Sigmoid colon (tissue), 7 donors: ENCODE results near the gene NUP133. TPM values are rescaled to one million over a fixed set of nuclear protein-coding genes. Genes with fewer than 3 reads are reported as not detected.

Experiments used
- DNase-seq: peaks from one replicate; pipeline ENCODE4 v3.0.0-alpha.2; 2019
- H3K27ac ChIP-seq, 4 donors: fragments of 200-600 bp; sonication (generic); one replicate each; pipeline ENCODE4 v1.5.1; 2016 to 2019; ENCODE audit warnings: mild to moderate bottlenecking in 1 of 4
- H3K27me3 ChIP-seq, 3 donors: fragments of 200-600 bp; sonication (generic); one replicate each; pipeline ENCODE4 v1.5.1; 2019; ENCODE audit warnings: mild to moderate bottlenecking in 1 of 3
- H3K36me3 ChIP-seq, 4 donors: fragments of 200-600 bp; sonication (generic); one replicate each; pipeline ENCODE4 v1.5.1; 2016 to 2019
- H3K4me1 ChIP-seq, 4 donors: fragments of 200-600 bp; sonication (generic); one replicate each; pipeline ENCODE4 v1.5.1; 2017 to 2019
- H3K4me3 ChIP-seq, 4 donors: fragments of 200-600 bp; sonication (generic); one replicate each; pipeline ENCODE4 v1.5.1; 2017 to 2019; ENCODE audit warnings: mild to moderate bottlenecking in 2 of 4, moderate library complexity in 1 of 4
- H3K9me3 ChIP-seq, 4 donors: fragments of 200-600 bp in 3 of 4; sonication (generic) in 3 of 4; one replicate each; pipeline versions ENCODE4 v1.5.1 to v1.6.1; 2013 to 2019
- EP300 ChIP-seq, 4 donors: sonication (generic); formaldehyde crosslinking; IDR thresholded peaks; one replicate each; pipeline ENCODE4 v1.6.1; 2017; ENCODE audit warnings: antibody characterized with exemption in 4 of 4
- POLR2A ChIP-seq, 2 donors: fragments of 450-650 bp; IDR thresholded peaks; one replicate each; pipeline ENCODE4 v1.6.1; 2016; ENCODE audit warnings: antibody characterized with exemption in 2 of 2, mild to moderate bottlenecking in 2 of 2, moderate library complexity in 2 of 2
- POLR2AphosphoS5 ChIP-seq, 4 donors: sonication (generic); formaldehyde crosslinking; IDR thresholded peaks; one replicate each; pipeline ENCODE4 v1.6.1; 2017; ENCODE audit warnings: antibody characterized with exemption in 4 of 4
- WGBS, 2 donors: extraction: QIAGEN DNeasy Blood & Tissue Kit; methylation state at CpG; one replicate each; pipeline ENCODE4 v1.1.7; 2013; 5-methylcytosine and 5-hydroxymethylcytosine counted together
- intact Hi-C: fragments of 100-400 bp; cut with DNase I; formaldehyde crosslinking; loops from one replicate; pipeline ENCODE4 v1.15.1; 2023
- polyA plus RNA-seq, 3 donors: library from polyadenylated mRNA; stranded (reverse); fragments of 200-250 nt; gene quantifications; one replicate each; pipeline ENCODE4 v1.2.3, GENCODE V29; 2013
- total RNA-seq, 4 donors: library from RNA; depleted of rRNA; stranded (reverse); fragments of >200 nt; gene quantifications; one replicate each; pipeline ENCODE4 v1.1.0, GENCODE V29; 2016
- TF ChIP-seq, protein P1 (sequence below), 4 experiments: fragments of 450-650 bp in 3 of 4; fragments of 200-600 bp in 1 of 4; IDR thresholded peaks; one replicate each; pipeline ENCODE4 v1.5.1; 2016 to 2019; ENCODE audit warnings: antibody characterized with exemption in 4 of 4, mild to moderate bottlenecking in 3 of 4, moderate library complexity in 2 of 4
- donor health status: healthy with polysubstance abuse.
- donor health status: Bipolar disorder and iron deficiency.
- donor health status: healthy.

The NUP133 gene
- total and polyA plus RNA-seq, 7 donors, result 4.8 to 31.7 (median 23.7) TPM

DNA sequence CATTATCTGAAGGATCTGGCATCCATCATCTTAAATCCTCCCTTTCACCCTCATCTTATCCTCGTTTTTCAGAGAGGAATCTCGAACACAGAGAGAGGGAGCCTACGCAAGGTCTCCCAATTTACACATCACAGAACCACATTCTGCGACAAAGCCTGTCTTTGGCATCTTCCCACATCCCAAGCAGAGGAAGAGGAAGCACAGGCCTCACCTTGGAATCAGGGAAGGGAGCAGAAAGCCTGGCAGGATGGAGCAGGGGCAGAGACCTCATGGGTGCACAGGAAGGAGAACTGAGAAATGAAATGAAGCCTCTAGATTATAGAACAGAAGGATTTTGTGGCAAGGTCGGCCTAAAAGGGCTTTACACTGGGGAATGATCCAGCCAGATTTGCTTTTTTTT, 44.6 kb upstream of the NUP133 start:
- Histone ChIP-seq H3K27me3 (no peaks in the 10 kb centered on the region), H3K36me3 (peaks cover 0 to 10% (median 3%) of the 10 kb centered on the region in 4 donors), H3K9me3 (no peaks in the 10 kb centered on the region), H3K4me3 (no peak overlapping the region), H3K27ac (no peak overlapping the region), H3K4me1 (peaks cover 0 to 60% (median 45%) of the 10 kb centered on the region in 4 donors)
- WGBS, 2 donors, result 77 to 83% methylated on average over 5 of the region's 5 CpGs
- intact Hi-C loops, result no loop called here
- no peak for TF ChIP-seq EP300 (IDR thresholded peaks at IDR 0.05)
- TF ChIP-seq POLR2AphosphoS5 (IDR thresholded peaks at IDR 0.05), result no peak
- TF ChIP-seq, protein P1, sequence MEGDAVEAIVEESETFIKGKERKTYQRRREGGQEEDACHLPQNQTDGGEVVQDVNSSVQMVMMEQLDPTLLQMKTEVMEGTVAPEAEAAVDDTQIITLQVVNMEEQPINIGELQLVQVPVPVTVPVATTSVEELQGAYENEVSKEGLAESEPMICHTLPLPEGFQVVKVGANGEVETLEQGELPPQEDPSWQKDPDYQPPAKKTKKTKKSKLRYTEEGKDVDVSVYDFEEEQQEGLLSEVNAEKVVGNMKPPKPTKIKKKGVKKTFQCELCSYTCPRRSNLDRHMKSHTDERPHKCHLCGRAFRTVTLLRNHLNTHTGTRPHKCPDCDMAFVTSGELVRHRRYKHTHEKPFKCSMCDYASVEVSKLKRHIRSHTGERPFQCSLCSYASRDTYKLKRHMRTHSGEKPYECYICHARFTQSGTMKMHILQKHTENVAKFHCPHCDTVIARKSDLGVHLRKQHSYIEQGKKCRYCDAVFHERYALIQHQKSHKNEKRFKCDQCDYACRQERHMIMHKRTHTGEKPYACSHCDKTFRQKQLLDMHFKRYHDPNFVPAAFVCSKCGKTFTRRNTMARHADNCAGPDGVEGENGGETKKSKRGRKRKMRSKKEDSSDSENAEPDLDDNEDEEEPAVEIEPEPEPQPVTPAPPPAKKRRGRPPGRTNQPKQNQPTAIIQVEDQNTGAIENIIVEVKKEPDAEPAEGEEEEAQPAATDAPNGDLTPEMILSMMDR (IDR thresholded peaks at IDR 0.05), result no peak
- no peak for TF ChIP-seq POLR2A (IDR thresholded peaks at IDR 0.05)
- no peak for DNase-seq

DNA sequence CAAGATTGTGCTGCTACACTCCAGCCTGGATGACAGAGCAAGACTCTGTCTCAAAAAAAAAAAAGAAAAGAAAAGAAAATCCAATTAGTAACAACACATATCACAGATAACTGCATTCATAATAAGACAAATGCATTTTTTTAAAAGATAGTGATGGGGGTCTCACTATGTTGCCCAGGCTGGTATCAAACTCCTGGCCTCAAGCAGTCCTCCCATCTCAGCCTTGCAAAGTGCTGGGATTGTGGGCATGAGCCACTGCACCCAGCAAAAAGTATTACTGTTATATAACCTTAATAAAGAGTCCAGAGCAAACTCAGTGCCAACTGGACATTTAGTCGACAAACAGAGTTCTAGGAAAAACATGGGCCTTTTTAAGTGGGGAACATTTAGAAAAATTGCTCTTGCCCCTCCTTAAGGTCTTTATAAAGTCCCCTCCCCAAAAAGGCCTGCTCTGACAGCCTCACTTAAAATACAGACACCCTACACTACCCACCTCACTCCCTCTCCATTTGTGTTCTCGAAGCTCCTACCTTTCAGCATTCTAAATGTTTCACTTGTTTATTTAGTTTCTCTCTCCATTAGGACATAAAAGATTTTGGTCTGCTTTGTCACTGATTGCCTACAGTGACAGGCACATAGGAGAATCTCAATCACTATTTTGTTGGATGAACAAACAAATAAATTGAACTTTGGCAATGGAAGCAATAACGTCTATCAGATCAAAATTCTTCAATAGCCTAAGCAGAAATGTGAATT, 42.8 kb upstream of the NUP133 start:
- Histone ChIP-seq H3K4me1 (peaks cover 0 to 43% (median 29%) of the 10 kb centered on the region in 4 donors), H3K36me3 (peaks cover 8 to 28% (median 14%) of the 10 kb centered on the region in 4 donors)
- 67 to 76% methylated on average over 3 of the region's 3 CpGs for WGBS, 2 donors

DNA sequence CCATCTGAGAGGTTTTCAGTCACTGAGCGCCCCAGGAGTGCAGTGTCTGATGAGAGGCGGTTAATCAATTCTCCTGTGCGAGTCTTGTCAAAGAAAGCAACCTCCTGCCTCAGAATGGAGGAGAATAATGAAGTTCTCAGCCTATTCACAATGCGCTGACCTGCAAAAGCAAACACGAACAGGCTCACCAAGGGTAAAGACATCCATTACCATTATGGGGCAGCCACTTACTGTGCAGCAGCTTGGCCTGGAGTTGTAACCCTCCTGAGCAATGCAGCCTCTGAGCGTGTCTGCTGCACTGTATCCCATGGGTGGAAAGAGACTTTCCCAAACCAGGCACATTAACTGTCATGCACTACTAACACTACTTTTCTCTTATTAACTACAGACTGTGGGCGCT, 39.4 kb upstream of the NUP133 start:
- H3K9me3 ChIP-seq, result no peaks in the 10 kb centered on the region
- H3K4me1 ChIP-seq, result peaks cover 0 to 14% (median 12%) of the 10 kb centered on the region in 4 donors
- 96% methylated on average over 7 of the region's 7 CpGs for WGBS, 2 donors
- no peak for DNase-seq
- no peak overlapping the region for H3K27ac ChIP-seq
- H3K36me3 ChIP-seq, result peaks cover 13 to 57% (median 23%) of the 10 kb centered on the region in 4 donors
- TF ChIP-seq POLR2A (IDR thresholded peaks at IDR 0.05) (no peak), POLR2AphosphoS5 (IDR thresholded peaks at IDR 0.05) (no peak), EP300 (IDR thresholded peaks at IDR 0.05) (no peak)
- TF ChIP-seq, protein P1 (IDR thresholded peaks at IDR 0.05), result no peak
- intact Hi-C loops, result no loop called here
- no peaks in the 10 kb centered on the region for H3K27me3 ChIP-seq
- no peak overlapping the region for H3K4me3 ChIP-seq

More for the DNA sequence above, 42.8 kb upstream of the NUP133 start:
- H3K4me3 ChIP-seq, result no peak overlapping the region
- intact Hi-C loops, result no loop called here
- TF ChIP-seq POLR2AphosphoS5 (IDR thresholded peaks at IDR 0.05) (no peak), EP300 (IDR thresholded peaks at IDR 0.05) (no peak), POLR2A (IDR thresholded peaks at IDR 0.05) (no peak)
- TF ChIP-seq, protein P1 (IDR thresholded peaks at IDR 0.05), result no peak
- DNase-seq, result no peak
- peak overlapping the region in 3 of 4 donors; percentile 2 to 31 (median 22) for H3K27ac ChIP-seq
- H3K9me3 ChIP-seq, result no peaks in the 10 kb centered on the region
- H3K27me3 ChIP-seq, result no peaks in the 10 kb centered on the region

DNA sequence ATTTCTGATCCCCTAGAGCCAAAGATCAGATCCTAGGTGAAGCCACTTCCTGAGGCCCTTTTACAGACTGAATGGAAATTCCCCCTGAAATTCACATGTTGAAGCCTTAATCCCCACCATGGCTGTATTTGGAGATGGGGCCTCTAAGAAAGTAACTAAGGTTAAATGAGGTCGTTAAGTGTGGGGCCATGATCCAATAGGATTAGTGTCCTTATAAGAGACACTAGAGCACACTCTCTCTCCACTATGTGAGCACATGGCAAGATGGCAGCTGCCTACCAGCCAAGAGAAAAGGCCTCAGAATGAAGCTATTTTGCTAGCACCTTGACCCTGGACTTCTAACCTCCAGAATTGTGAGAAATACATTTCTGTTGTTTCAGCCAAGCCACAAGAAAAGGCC, 36.4 kb upstream of the NUP133 start:
- intact Hi-C loops, result no loop called here
- H3K9me3 ChIP-seq, result no peaks in the 10 kb centered on the region
- no peak overlapping the region for H3K27ac ChIP-seq
- no peak overlapping the region for H3K4me3 ChIP-seq
- peaks cover 13 to 85% (median 43%) of the 10 kb centered on the region in 4 donors for H3K36me3 ChIP-seq
- 94 to 100% methylated on average over 1 of the region's 1 CpG for WGBS, 2 donors
- H3K4me1 ChIP-seq, result no peaks in the 10 kb centered on the region
- DNase-seq, result no peak
- H3K27me3 ChIP-seq, result no peaks in the 10 kb centered on the region
- TF ChIP-seq, protein P1 (IDR thresholded peaks at IDR 0.05), result no peak
- no peak for TF ChIP-seq POLR2A (IDR thresholded peaks at IDR 0.05)
- no peak for TF ChIP-seq POLR2AphosphoS5 (IDR thresholded peaks at IDR 0.05)
- no peak for TF ChIP-seq EP300 (IDR thresholded peaks at IDR 0.05)
